Measurements from ENCODE around the gene SRRM5.

Gene SRRM5

GRCh38 chr19:43660971-43661360, 49.1 kb downstream of the SRRM5 start:
- no peaks in the 10 kb centered on the region for H3K9me3 ChIP-seq (replicated peaks; ENCODE audit: insufficient read depth, low read length)
- H2AFZ ChIP-seq (ENCODE audit: low read length) = no peak overlapping the region
- no peaks in the 10 kb centered on the region for H3K36me3 ChIP-seq (replicated peaks; ENCODE audit: insufficient read depth, low read length)
- DNase-seq = no peak
- H3K4me1 ChIP-seq (ENCODE audit: low read length) = no peaks in the 10 kb centered on the region
- H3K27me3 ChIP-seq (replicated peaks; ENCODE audit: insufficient read depth, low read length) = no peaks in the 10 kb centered on the region
- TF ChIP-seq EZH2phosphoT487 (IDR thresholded peaks at IDR 0.05; ENCODE audit: low read length) (no peak), EZH2 (optimal IDR thresholded peaks at IDR 0.05; ENCODE audit: low read depth, low read length) (no peak)
- TF ChIP-seq, protein P1, sequence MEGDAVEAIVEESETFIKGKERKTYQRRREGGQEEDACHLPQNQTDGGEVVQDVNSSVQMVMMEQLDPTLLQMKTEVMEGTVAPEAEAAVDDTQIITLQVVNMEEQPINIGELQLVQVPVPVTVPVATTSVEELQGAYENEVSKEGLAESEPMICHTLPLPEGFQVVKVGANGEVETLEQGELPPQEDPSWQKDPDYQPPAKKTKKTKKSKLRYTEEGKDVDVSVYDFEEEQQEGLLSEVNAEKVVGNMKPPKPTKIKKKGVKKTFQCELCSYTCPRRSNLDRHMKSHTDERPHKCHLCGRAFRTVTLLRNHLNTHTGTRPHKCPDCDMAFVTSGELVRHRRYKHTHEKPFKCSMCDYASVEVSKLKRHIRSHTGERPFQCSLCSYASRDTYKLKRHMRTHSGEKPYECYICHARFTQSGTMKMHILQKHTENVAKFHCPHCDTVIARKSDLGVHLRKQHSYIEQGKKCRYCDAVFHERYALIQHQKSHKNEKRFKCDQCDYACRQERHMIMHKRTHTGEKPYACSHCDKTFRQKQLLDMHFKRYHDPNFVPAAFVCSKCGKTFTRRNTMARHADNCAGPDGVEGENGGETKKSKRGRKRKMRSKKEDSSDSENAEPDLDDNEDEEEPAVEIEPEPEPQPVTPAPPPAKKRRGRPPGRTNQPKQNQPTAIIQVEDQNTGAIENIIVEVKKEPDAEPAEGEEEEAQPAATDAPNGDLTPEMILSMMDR (IDR thresholded peaks at IDR 0.05; ENCODE audit: low read length) = no peak
- no peaks in the 10 kb centered on the region for H3K79me2 ChIP-seq (ENCODE audit: low read length)
- H3K4me2 ChIP-seq (ENCODE audit: low read depth, low read length) = no peak overlapping the region
- no peaks in the 10 kb centered on the region for H3K9me2 ChIP-seq (replicated peaks; ENCODE audit: insufficient read depth, low read length)
- H3K27ac ChIP-seq (ENCODE audit: low read length) = no peak overlapping the region
- H3K4me3 ChIP-seq (ENCODE audit: low read length) = no peak overlapping the region
- no peaks in the 10 kb centered on the region for H4K20me1 ChIP-seq (ENCODE audit: insufficient read depth, low read length)
- no peaks in the 10 kb centered on the region for H3F3A ChIP-seq (ENCODE audit: insufficient read depth, low read length)
- no peak overlapping the region for H3K9ac ChIP-seq (ENCODE audit: low read length)

GRCh38 chr19:43662487-43662886, 50.6 kb downstream of the SRRM5 start:
- Histone ChIP-seq H3K9ac (ENCODE audit: low read length) (no peak overlapping the region), H4K20me1 (ENCODE audit: insufficient read depth, low read length) (no peaks in the 10 kb centered on the region), H3K79me2 (ENCODE audit: low read length) (no peaks in the 10 kb centered on the region), H3F3A (ENCODE audit: insufficient read depth, low read length) (no peaks in the 10 kb centered on the region), H3K4me3 (ENCODE audit: low read length) (no peak overlapping the region), H3K9me3 (replicated peaks; ENCODE audit: insufficient read depth, low read length) (no peaks in the 10 kb centered on the region), H2AFZ (ENCODE audit: low read length) (no peak overlapping the region), H3K27me3 (replicated peaks; ENCODE audit: insufficient read depth, low read length) (no peaks in the 10 kb centered on the region), H3K36me3 (replicated peaks; ENCODE audit: insufficient read depth, low read length) (no peaks in the 10 kb centered on the region), H3K4me2 (ENCODE audit: low read depth, low read length) (no peak overlapping the region), H3K4me1 (ENCODE audit: low read length) (no peaks in the 10 kb centered on the region), H3K9me2 (replicated peaks; ENCODE audit: insufficient read depth, low read length) (no peaks in the 10 kb centered on the region), H3K27ac (ENCODE audit: low read length) (no peak overlapping the region)
- no peak for DNase-seq
- TF ChIP-seq, protein P1 (IDR thresholded peaks at IDR 0.05; ENCODE audit: low read length) = peak; percentile 6; the same call in 1 of the 2 replicates
- TF ChIP-seq EZH2 (optimal IDR thresholded peaks at IDR 0.05; ENCODE audit: low read depth, low read length) = no peak

DNA sequence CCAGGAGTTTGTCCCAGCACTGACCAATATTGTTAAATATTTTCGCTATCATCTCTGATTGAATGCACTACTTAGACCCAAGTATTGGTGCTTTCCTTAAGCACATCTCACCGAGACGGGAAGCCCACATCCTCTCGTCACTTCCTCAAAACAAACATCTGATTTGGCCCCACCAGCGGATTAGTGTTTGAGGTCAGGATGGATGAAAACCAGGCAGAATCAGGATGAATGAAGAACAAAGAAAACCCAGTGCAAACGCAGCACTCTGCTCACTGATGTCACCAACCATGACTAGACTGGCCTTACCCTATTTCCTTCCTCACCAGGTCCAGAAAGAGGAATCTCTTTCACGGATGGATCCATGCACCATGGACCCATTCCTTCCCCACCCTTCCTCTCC, 52.1 kb downstream of the SRRM5 start:
- TF ChIP-seq, protein P1 (IDR thresholded peaks at IDR 0.05; ENCODE audit: low read length) = no peak
- no peaks in the 10 kb centered on the region for H3K36me3 ChIP-seq (replicated peaks; ENCODE audit: insufficient read depth, low read length)

More for the DNA sequence above, 52.1 kb downstream of the SRRM5 start:
- Histone ChIP-seq H3K4me1 (ENCODE audit: low read length) (peaks cover 4% of the 10 kb centered on the region; the same call in 1 of the 2 replicates), H3F3A (ENCODE audit: insufficient read depth, low read length) (no peaks in the 10 kb centered on the region), H3K9ac (ENCODE audit: low read length) (no peak overlapping the region), H2AFZ (ENCODE audit: low read length) (no peak overlapping the region), H3K4me2 (ENCODE audit: low read depth, low read length) (no peak overlapping the region), H3K27me3 (replicated peaks; ENCODE audit: insufficient read depth, low read length) (no peaks in the 10 kb centered on the region), H3K79me2 (ENCODE audit: low read length) (no peaks in the 10 kb centered on the region), H3K27ac (ENCODE audit: low read length) (no peak overlapping the region), H3K9me3 (replicated peaks; ENCODE audit: insufficient read depth, low read length) (no peaks in the 10 kb centered on the region), H3K9me2 (replicated peaks; ENCODE audit: insufficient read depth, low read length) (no peaks in the 10 kb centered on the region), H4K20me1 (ENCODE audit: insufficient read depth, low read length) (no peaks in the 10 kb centered on the region), H3K4me3 (ENCODE audit: low read length) (no peak overlapping the region)
- DNase-seq = peak; percentile 34

Data from MM.1S (cell line).